ENCODE data around the gene FOXK1.

DNA sequence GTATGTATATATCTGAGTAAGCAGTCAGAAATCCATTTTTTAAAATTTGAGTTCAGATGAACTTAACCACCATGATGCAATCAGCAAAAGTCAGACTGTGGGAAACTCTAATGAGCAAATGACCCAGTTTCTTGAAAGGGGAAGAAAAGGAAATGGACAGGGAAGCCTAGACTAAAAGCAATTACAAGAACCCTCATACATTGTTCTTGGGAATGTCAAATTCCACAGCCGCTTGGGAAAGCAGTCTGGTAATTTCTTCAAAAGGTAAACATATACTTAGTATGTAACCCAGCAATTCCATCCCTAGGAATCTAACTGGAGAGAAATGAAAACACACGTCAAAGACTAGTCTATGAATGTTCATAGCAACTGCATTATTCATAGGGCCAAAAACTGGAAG is 16.4 kb upstream of the FOXK1 start:
- peak in 2 of 4 donors; percentile 19 to 43 for TF ChIP-seq POLR2AphosphoS5 (IDR thresholded peaks at IDR 0.05)
- TF ChIP-seq, protein P1, sequence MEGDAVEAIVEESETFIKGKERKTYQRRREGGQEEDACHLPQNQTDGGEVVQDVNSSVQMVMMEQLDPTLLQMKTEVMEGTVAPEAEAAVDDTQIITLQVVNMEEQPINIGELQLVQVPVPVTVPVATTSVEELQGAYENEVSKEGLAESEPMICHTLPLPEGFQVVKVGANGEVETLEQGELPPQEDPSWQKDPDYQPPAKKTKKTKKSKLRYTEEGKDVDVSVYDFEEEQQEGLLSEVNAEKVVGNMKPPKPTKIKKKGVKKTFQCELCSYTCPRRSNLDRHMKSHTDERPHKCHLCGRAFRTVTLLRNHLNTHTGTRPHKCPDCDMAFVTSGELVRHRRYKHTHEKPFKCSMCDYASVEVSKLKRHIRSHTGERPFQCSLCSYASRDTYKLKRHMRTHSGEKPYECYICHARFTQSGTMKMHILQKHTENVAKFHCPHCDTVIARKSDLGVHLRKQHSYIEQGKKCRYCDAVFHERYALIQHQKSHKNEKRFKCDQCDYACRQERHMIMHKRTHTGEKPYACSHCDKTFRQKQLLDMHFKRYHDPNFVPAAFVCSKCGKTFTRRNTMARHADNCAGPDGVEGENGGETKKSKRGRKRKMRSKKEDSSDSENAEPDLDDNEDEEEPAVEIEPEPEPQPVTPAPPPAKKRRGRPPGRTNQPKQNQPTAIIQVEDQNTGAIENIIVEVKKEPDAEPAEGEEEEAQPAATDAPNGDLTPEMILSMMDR (IDR thresholded peaks at IDR 0.05) = no peak
- no peak for TF ChIP-seq POLR2A (IDR thresholded peaks at IDR 0.05)
- peak in 1 of 4 donors; percentile 12 for TF ChIP-seq EP300 (IDR thresholded peaks at IDR 0.05)

Measured in sigmoid colon (tissue), 4 donors.